ENCODE measurements around the gene CDC5L. TPM values are rescaled to one million over a fixed set of nuclear protein-coding genes. Genes with fewer than 3 reads are reported as not detected.

The CDC5L gene
- total RNA-seq, 1 experiment from 2014 or later = 43.9 TPM

GRCh38 chr6:44407951-44408670 lies 20.6 kb downstream of the CDC5L start:
- Histone ChIP-seq H3K9me3 (ENCODE audit: low read depth, low read length, poor library complexity, severe bottlenecking) (peaks cover 5% of the 10 kb centered on the region), H3K27me3 (replicated peaks; ENCODE audit: insufficient read depth, low read depth, low read length, poor library complexity) (no peaks in the 10 kb centered on the region), H3K4me3 (ENCODE audit: low read depth, low read length, poor library complexity, severe bottlenecking) (no peak overlapping the region), H3K36me3 (ENCODE audit: insufficient read depth, low read length, poor library complexity, severe bottlenecking) (peaks cover 82% of the 10 kb centered on the region), H3K4me1 (ENCODE audit: insufficient read depth, low read length, poor library complexity, severe bottlenecking) (peaks cover 14% of the 10 kb centered on the region), H3K27ac (ENCODE audit: low read depth, low read length, poor library complexity, severe bottlenecking) (peak overlapping the region; percentile 48)
- ChIA-PET CTCF (no interaction called here), POLR2A (ENCODE audit: low non-redundant PET) (no interaction called here)
- TF ChIP-seq CTCF (conservative IDR thresholded peaks at IDR 0.05; ENCODE audit: low read depth, low read length) = no peak
- no peak for TF ChIP-seq EZH2 (IDR thresholded peaks at IDR 0.05; ENCODE audit: borderline replicate concordance, low read depth, low read length, poor library complexity, severe bottlenecking)
- no TSS peak for BruUV-seq (replicated peaks)
- DNase-seq (ENCODE audit: low spot score) = peak; percentile 56
- intact Hi-C loops (cut with micrococcal nuclease; ENCODE audit: unreplicated experiment) = no loop called here

DNA sequence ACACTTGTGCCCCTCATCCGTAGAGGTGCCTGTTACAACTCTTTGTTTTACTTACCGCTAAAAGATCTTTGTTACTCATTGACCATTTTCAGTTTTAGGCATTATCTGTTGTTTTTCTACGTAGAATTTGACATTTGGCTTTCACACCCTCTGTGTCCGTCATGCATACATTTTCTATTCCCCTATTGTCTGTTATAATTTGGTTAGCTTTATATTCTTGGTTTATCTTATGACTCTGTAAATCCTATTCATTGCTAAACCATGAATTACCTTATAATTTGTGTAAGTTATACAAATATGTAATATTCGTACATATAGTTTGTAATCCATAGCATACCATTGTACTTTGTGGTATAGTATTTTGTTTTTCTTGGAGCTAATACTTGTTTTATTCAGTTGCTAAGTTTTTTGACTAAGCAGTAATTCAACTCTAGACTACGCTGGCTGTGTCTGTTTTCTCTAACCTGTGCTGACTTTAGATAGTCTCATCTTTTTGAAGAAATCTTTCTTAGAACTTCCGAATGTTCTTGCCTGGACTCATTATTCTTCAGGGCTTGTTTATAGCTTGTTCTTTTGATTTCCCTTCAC lies 21.8 kb downstream of the CDC5L start:
- Histone ChIP-seq H3K4me1 (ENCODE audit: insufficient read depth, low read length, poor library complexity, severe bottlenecking) (peaks cover 14% of the 10 kb centered on the region), H3K4me3 (ENCODE audit: low read depth, low read length, poor library complexity, severe bottlenecking) (no peak overlapping the region), H3K36me3 (ENCODE audit: insufficient read depth, low read length, poor library complexity, severe bottlenecking) (peaks cover 81% of the 10 kb centered on the region), H3K27ac (ENCODE audit: low read depth, low read length, poor library complexity, severe bottlenecking) (peak overlapping the region; percentile 48), H3K9me3 (ENCODE audit: low read depth, low read length, poor library complexity, severe bottlenecking) (peaks cover 5% of the 10 kb centered on the region), H3K27me3 (replicated peaks; ENCODE audit: insufficient read depth, low read depth, low read length, poor library complexity) (no peaks in the 10 kb centered on the region)
- no peak for TF ChIP-seq CTCF (conservative IDR thresholded peaks at IDR 0.05; ENCODE audit: low read depth, low read length)
- no peak for TF ChIP-seq EZH2 (IDR thresholded peaks at IDR 0.05; ENCODE audit: borderline replicate concordance, low read depth, low read length, poor library complexity, severe bottlenecking)
- DNase-seq (ENCODE audit: low spot score) = no peak
- ChIA-PET POLR2A (ENCODE audit: low non-redundant PET) (no interaction called here), CTCF (no interaction called here)
- BruUV-seq (replicated peaks) = no TSS peak
- intact Hi-C loops (cut with micrococcal nuclease; ENCODE audit: unreplicated experiment) = no loop called here

- no peak for DNase-seq (ENCODE audit: low spot score)
- TF ChIP-seq EZH2 (IDR thresholded peaks at IDR 0.05; ENCODE audit: borderline replicate concordance, low read depth, low read length, poor library complexity, severe bottlenecking) (no peak), CTCF (conservative IDR thresholded peaks at IDR 0.05; ENCODE audit: low read depth, low read length) (no peak)
- H3K36me3 ChIP-seq (ENCODE audit: insufficient read depth, low read length, poor library complexity, severe bottlenecking) = peaks cover 79% of the 10 kb centered on the region
- intact Hi-C loops (cut with micrococcal nuclease; ENCODE audit: unreplicated experiment) = no loop called here
- BruUV-seq (replicated peaks) = no TSS peak
- no peak overlapping the region for H3K4me3 ChIP-seq (ENCODE audit: low read depth, low read length, poor library complexity, severe bottlenecking)
- H3K9me3 ChIP-seq (ENCODE audit: low read depth, low read length, poor library complexity, severe bottlenecking) = peaks cover 5% of the 10 kb centered on the region
- CTCF ChIA-PET = no interaction called here
- peaks cover 14% of the 10 kb centered on the region for H3K4me1 ChIP-seq (ENCODE audit: insufficient read depth, low read length, poor library complexity, severe bottlenecking)
- H3K27ac ChIP-seq (ENCODE audit: low read depth, low read length, poor library complexity, severe bottlenecking) = no peak overlapping the region
- H3K27me3 ChIP-seq (replicated peaks; ENCODE audit: insufficient read depth, low read depth, low read length, poor library complexity) = no peaks in the 10 kb centered on the region
- POLR2A ChIA-PET (ENCODE audit: low non-redundant PET) = no interaction called here
These were observed 22.9 kb downstream of the CDC5L start for GRCh38 chr6:44410363-44410762.

All from A673 (cell line).